Endothelial cell of umbilical vein (primary cell): ENCODE data around the gene VMP1. TPM values are rescaled to one million over a fixed set of nuclear protein-coding genes. Genes with fewer than 3 reads are reported as not detected.

Experiments
- BruUV-seq: library from RNA; stranded (reverse); fragments of 400-500 nt; replicated peaks from 2 replicates; lab custom pipeline; 2021; lab: Mats Ljungman, UMichigan
- CTCF ChIA-PET: fragments of 300-600, 350-600 bp; sonication (Branson Sonifier 250); formaldehyde crosslinking; loops from one replicate; lab custom pipeline; 2021; ENCODE audit warnings: antibody characterized with exemption, inconsistent platforms; lab: Charles Lee
- POLR2A ChIA-PET: fragments of 300-600, 350-600 bp; sonication (Branson Sonifier 250); formaldehyde crosslinking; loops from one replicate; lab custom pipeline; 2021; ENCODE audit warnings: antibody characterized with exemption, inconsistent platforms; lab: Charles Lee
- DNase-seq: peaks from one replicate; pipeline ENCODE4 v3.0.0-alpha.2; 2011; ENCODE audit warnings: low read depth, low spot score
- FAIRE-seq: peaks from 2 replicates; lab custom pipeline; 2011; peaks lifted over from hg19 to GRCh38; lab: Jason Lieb, UNC
- H2AFZ ChIP-seq: 2 replicates; pipeline ENCODE4 v1.6.0; 2012; ENCODE audit warnings: low read depth, low read length, control low read depth, inconsistent platforms
- H3K27ac ChIP-seq: 2 replicates; pipeline ENCODE4 v1.5.1; 2011; ENCODE audit warnings: low read depth, mild to moderate bottlenecking, control low read depth, low read length, moderate library complexity; ENCODE audit not compliant: insufficient read depth
- H3K27me3 ChIP-seq, 2 experiments: 2 replicates each; pipeline versions ENCODE4 v1.6.0 to v1.6.1; 2011; ENCODE audit warnings: low read length in 2 of 2, mixed read lengths in 1 of 2; ENCODE audit not compliant: control insufficient read depth in 2 of 2, insufficient read depth in 2 of 2
- H3K36me3 ChIP-seq, 2 experiments: 2 replicates in 1 of 2; 3 replicates in 1 of 2; pipeline ENCODE4 v1.5.1; 2011; ENCODE audit warnings: low read length in 2 of 2, mild to moderate bottlenecking in 1 of 2, moderate library complexity in 1 of 2; ENCODE audit not compliant: control insufficient read depth in 2 of 2, insufficient read depth in 2 of 2; ENCODE audit errors: extremely low read depth in 1 of 2
- H3K4me1 ChIP-seq: 3 replicates; pipeline ENCODE4 v1.5.1; 2011; ENCODE audit warnings: mild to moderate bottlenecking, low read length; ENCODE audit not compliant: control insufficient read depth, insufficient read depth; ENCODE audit errors: extremely low read depth
- H3K4me2 ChIP-seq: 2 replicates; pipeline ENCODE4 v1.6.1; 2011; ENCODE audit warnings: low read length, control low read depth, mixed read lengths; ENCODE audit not compliant: insufficient read depth
- H3K4me3 ChIP-seq, 3 experiments: fragments of 200-600 bp in 1 of 3; sonication (generic), shearing (Covaris generic) in 1 of 3; replicated peaks in 1 of 3; 2 replicates each; pipeline ENCODE4 v1.5.1; 2011 to 2016; ENCODE audit warnings: control low read depth in 3 of 3, low read length in 3 of 3, mild to moderate bottlenecking in 2 of 3, inconsistent platforms in 1 of 3, low read depth in 1 of 3, moderate library complexity in 1 of 3; ENCODE audit not compliant: insufficient read depth in 1 of 3
- H3K79me2 ChIP-seq: 2 replicates; pipeline ENCODE4 v1.6.0; 2012; ENCODE audit warnings: low read length, inconsistent platforms; ENCODE audit not compliant: control insufficient read depth, insufficient read depth
- H3K9ac ChIP-seq: replicated peaks from 2 replicates; pipeline ENCODE3; 2011; ENCODE audit warnings: low read length, control low read depth; ENCODE audit not compliant: insufficient read depth; ENCODE audit errors: extremely low read depth
- H3K9me1 ChIP-seq: replicated peaks from 3 replicates; pipeline ENCODE4 v1.6.0; 2011; ENCODE audit warnings: mild to moderate bottlenecking, low read length; ENCODE audit not compliant: control insufficient read depth, insufficient read depth; ENCODE audit errors: extremely low read depth
- H3K9me3 ChIP-seq: replicated peaks from 2 replicates; pipeline ENCODE4 v1.5.1; 2012; ENCODE audit warnings: low read length, inconsistent platforms; ENCODE audit not compliant: control insufficient read depth, insufficient read depth
- H4K20me1 ChIP-seq: replicated peaks from 2 replicates; pipeline ENCODE3; 2011; ENCODE audit warnings: mild to moderate bottlenecking, low read length; ENCODE audit not compliant: control insufficient read depth, insufficient read depth; ENCODE audit errors: extremely low read depth
- CTCF ChIP-seq, 2 donors: IDR thresholded peaks; 1 replicate in 1 of 2; 2 replicates in 1 of 2; pipeline ENCODE4 v1.5.1; 2011; ENCODE audit warnings: low read length in 2 of 2, mild to moderate bottlenecking in 2 of 2, moderate library complexity in 2 of 2, control low read depth in 1 of 2, inconsistent platforms in 1 of 2, low read depth in 1 of 2; ENCODE audit not compliant: insufficient read depth in 1 of 2; ENCODE audit errors: extremely low read depth in 1 of 2
- EZH2 ChIP-seq: IDR thresholded peaks from 2 replicates; pipeline ENCODE4 v1.6.1; 2012; ENCODE audit warnings: borderline replicate concordance, low read depth, mild to moderate bottlenecking, moderate library complexity, low read length, inconsistent platforms; ENCODE audit not compliant: severe bottlenecking
- FOS ChIP-seq: IDR thresholded peaks from 2 replicates; pipeline ENCODE4 v1.6.1; 2011; ENCODE audit warnings: mild to moderate bottlenecking, low read length, moderate library complexity, borderline replicate concordance; ENCODE audit not compliant: insufficient read depth
- GATA2 ChIP-seq: IDR thresholded peaks from 2 replicates; pipeline ENCODE4 v1.7.0; 2011; ENCODE audit warnings: low read depth, mild to moderate bottlenecking, moderate library complexity, mixed read lengths, low read length; ENCODE audit not compliant: insufficient read length, insufficient read depth
- JUN ChIP-seq: IDR thresholded peaks from 2 replicates; pipeline ENCODE4 v1.6.1; 2011; ENCODE audit warnings: borderline replicate concordance, low read depth; ENCODE audit not compliant: insufficient read length, insufficient read depth
- MYC ChIP-seq: IDR thresholded peaks from one replicate; pipeline ENCODE4 v1.6.1; 2011; ENCODE audit warnings: mild to moderate bottlenecking, low read depth, low read length
- POLR2A ChIP-seq: IDR thresholded peaks from 2 replicates; pipeline ENCODE4 v1.6.1; 2012; ENCODE audit warnings: low read depth, mild to moderate bottlenecking, control low read depth, low read length
- POLR2AphosphoS5 ChIP-seq: IDR thresholded peaks from 2 replicates; pipeline ENCODE4 v1.6.1; 2012; ENCODE audit warnings: low read depth, mild to moderate bottlenecking, control low read depth, low read length, moderate library complexity; ENCODE audit not compliant: insufficient read depth
- dilution Hi-C: fragments of 300-500 bp; cut with MboI; formaldehyde crosslinking; loops from one replicate; pipeline ENCODE4 v1.15.0; 2019; ENCODE audit warnings: low sequenced_read_pairs; ENCODE audit not compliant: extremely low pct_ligation_motif_present
- intact Hi-C: fragments of 100-400 bp; cut with micrococcal nuclease; formaldehyde crosslinking; loops from one replicate; pipeline ENCODE4 v1.10.0; 2022
- polyA plus RNA-seq, 4 experiments: library from polyadenylated mRNA; depleted of rRNA in 3 of 4; stranded (reverse) in 3 of 4; unstranded in 1 of 4; fragments of >200 nt; gene quantifications; 2 replicates each; pipeline versions ENCODE4 v1.2.1 to v1.2.3, GENCODE V29; 2011 to 2012; ENCODE audit warnings: missing spikeins in 1 of 4
- total RNA-seq: library from RNA; stranded (reverse); gene quantifications from 2 replicates; pipeline ENCODE4 v1.2.3, GENCODE V29; 2021
- TF ChIP-seq, protein P1 (sequence below): IDR thresholded peaks from 2 replicates; pipeline ENCODE4 v1.6.1; 2011; ENCODE audit not compliant: insufficient read depth, insufficient read length

Gene VMP1
- total and polyA plus RNA-seq, 2 donors (not counting 3 experiments of a cell fraction or from before 2014, with no cell fraction given): 138 to 270 TPM

- Histone ChIP-seq H3K36me3 (no peaks in the 10 kb centered on the region), H4K20me1 (no peaks in the 10 kb centered on the region), H3K4me1 (peaks cover 13% of the 10 kb centered on the region), H3K9me3 (no peaks in the 10 kb centered on the region), H3K27me3 (no peaks in the 10 kb centered on the region), H3K4me2 (no peak overlapping the region), H3K79me2 (peaks cover 85% of the 10 kb centered on the region), H3K4me3 (no peak overlapping the region), H3K9me1 (no peaks in the 10 kb centered on the region), H2AFZ (no peak overlapping the region), H3K27ac (no peak overlapping the region), H3K9ac (no peak overlapping the region)
- intact Hi-C loops: no loop called here
- DNase-seq: no peak
- no TSS peak for BruUV-seq
- dilution Hi-C loops: no loop called here
- no peak for FAIRE-seq
- ChIA-PET CTCF (interaction anchor here (1.3 to 2.3 kb wide), 3 partner anchors 11 to 147 kb away, joined by 3 to 8 read pairs (median 3); no protein-coding TSS in a partner anchor), POLR2A (no interaction called here)
- TF ChIP-seq GATA2: no peak
- no peak for TF ChIP-seq POLR2AphosphoS5
These were observed 4.5 kb downstream of the VMP1 start for GRCh38 chr17:59711936-59712335.

GRCh38 chr17:59712862-59713261, 5.4 kb downstream of the VMP1 start:
- H3K79me2 ChIP-seq: peaks cover 87% of the 10 kb centered on the region
- BruUV-seq: no TSS peak
- no peaks in the 10 kb centered on the region for H3K9me1 ChIP-seq
- TF ChIP-seq FOS (no peak), POLR2A (no peak), EZH2 (no peak), CTCF (IDR thresholded peaks at IDR 0.05; ENCODE audit: extremely low read depth in 1 of 2, insufficient read depth in 1 of 2, low read depth in 1 of 2, low read length in 2 of 2) (no peak), POLR2AphosphoS5 (no peak), JUN (no peak), MYC (no peak)
- TF ChIP-seq, protein P1, sequence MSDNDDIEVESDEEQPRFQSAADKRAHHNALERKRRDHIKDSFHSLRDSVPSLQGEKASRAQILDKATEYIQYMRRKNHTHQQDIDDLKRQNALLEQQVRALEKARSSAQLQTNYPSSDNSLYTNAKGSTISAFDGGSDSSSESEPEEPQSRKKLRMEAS: no peak
- peaks cover 13% of the 10 kb centered on the region for H3K4me1 ChIP-seq
- CTCF ChIA-PET: no interaction called here
- FAIRE-seq: no peak
- no peak overlapping the region for H3K4me2 ChIP-seq
- no peak overlapping the region for H3K4me3 ChIP-seq
- H3K27me3 ChIP-seq: no peaks in the 10 kb centered on the region
- no peaks in the 10 kb centered on the region for H3K36me3 ChIP-seq
- no peak overlapping the region for H3K27ac ChIP-seq
- no peak for DNase-seq
- no peak overlapping the region for H3K9ac ChIP-seq
- no peak overlapping the region for H2AFZ ChIP-seq
- POLR2A ChIA-PET: no interaction called here
- no peaks in the 10 kb centered on the region for H4K20me1 ChIP-seq
- no peaks in the 10 kb centered on the region for H3K9me3 ChIP-seq
- intact Hi-C loops: no loop called here
- dilution Hi-C loops: no loop called here
